GM08714 (cell line): ENCODE data around the gene STK32C.
"Not testable (repeated sequence)": the region's sequence is repeated elsewhere in the genome, so short reads cannot be mapped to it uniquely, and the experiment has no call there.

ENCODE experiments used
- H3K4me3 ChIP-seq: fragments of 200-500 bp; sonication (Bioruptor generic); 2 replicates; pipeline ENCODE4 v1.5.1; 2014; ENCODE audit warnings: mild to moderate bottlenecking, low read length, inconsistent platforms
- ZNF274 ChIP-seq: IDR thresholded peaks from 2 replicates; pipeline ENCODE4 v1.6.1; 2012; ENCODE audit warnings: mild to moderate bottlenecking, low read depth, low read length

The STK32C gene

DNA sequence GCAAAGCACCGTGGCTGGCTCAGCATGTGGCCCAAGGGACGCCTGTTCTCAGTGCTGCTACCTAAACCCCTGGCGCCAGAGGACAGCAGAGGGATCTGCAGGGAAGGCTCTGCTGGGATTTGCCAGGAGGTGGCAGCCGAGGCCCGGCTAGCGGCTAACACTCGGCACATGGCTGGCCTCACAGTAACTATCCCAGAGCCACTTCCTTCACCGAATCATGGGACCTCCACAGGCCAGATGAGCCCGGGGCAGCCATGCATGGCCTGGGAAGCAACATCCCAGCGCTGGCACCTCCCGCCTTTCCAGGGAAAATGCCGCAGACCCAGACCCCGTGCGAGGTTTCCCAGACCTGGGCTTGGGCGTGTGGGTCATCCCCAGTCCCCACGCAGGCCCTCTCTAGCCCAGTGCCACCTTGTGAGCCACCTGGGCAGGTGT lies 84.6 kb downstream of the STK32C start:
- TF ChIP-seq ZNF274, result no peak
- H3K4me3 ChIP-seq, result no peak overlapping the region

- no peak for TF ChIP-seq ZNF274
- H3K4me3 ChIP-seq, result no peak overlapping the region
Observed at GRCh38 chr10:132222726-132223125, 85.0 kb downstream of the STK32C start.

GRCh38 chr10:132220996-132221395 lies 86.8 kb downstream of the STK32C start:
- not testable (repeated sequence) for H3K4me3 ChIP-seq

DNA sequence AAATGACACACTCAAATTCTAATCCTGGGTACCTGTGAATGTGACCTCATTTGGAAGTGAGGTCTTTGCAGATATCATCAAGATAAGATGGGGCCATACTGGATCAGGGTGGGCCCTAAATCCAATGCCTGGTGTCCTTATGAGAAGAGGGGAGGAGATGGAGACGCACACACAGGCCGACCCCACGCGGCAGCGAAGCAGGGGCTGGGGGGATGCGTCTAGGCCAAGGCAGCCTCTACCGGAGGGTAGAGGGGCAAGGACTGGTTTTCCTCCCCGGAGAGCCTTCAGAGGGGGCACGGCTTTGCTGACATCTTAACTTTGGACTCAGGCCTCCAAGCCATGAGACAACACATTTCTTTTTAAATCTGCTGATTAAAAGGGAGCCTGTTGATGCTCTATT lies 87.7 kb downstream of the STK32C start:
- TF ChIP-seq ZNF274, result no peak
- no peak overlapping the region for H3K4me3 ChIP-seq

GRCh38 chr10:132219486-132219885 lies 88.3 kb downstream of the STK32C start:
- TF ChIP-seq ZNF274, result no peak
- no peak overlapping the region for H3K4me3 ChIP-seq

DNA sequence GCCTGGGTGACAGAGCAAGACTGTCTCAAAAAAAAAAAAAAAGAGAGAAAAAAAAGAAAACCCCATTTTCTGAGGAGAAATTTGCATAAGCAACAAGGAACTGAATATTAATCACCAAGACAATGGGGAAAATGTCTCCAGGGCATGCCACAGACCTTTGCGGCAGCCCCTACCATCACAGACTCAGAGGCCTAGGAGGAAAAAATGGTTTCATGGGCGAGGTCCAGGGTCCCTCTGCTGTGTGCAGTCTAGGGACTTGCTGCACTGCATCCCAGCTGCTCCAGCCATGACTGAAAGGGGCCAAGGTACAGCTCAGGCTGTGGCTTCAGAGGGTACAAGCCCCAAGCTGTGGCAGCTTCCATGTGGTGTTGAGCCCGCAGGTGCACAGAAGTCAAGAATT lies 91.3 kb downstream of the STK32C start:
- not testable (repeated sequence) for H3K4me3 ChIP-seq

DNA sequence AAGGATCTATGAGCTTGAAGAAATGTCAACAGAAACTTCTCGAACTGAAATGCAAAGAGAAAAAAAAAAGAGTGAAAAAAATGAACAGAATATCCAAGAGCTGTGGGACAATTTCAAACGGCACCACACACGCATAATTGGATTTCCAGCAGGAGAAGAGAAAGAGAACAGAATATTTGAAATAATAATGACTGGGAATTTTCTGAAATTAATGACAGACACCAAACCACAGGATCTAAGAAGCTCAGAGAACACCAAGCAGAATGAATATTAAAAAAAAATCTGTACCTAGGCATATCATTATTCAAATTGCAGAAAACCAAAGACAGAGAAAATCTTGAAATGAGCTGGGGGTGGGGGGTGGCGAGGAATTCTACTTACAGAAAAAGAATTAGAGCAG lies 93.8 kb downstream of the STK32C start:
- no peak overlapping the region for H3K4me3 ChIP-seq
- no peak for TF ChIP-seq ZNF274

DNA sequence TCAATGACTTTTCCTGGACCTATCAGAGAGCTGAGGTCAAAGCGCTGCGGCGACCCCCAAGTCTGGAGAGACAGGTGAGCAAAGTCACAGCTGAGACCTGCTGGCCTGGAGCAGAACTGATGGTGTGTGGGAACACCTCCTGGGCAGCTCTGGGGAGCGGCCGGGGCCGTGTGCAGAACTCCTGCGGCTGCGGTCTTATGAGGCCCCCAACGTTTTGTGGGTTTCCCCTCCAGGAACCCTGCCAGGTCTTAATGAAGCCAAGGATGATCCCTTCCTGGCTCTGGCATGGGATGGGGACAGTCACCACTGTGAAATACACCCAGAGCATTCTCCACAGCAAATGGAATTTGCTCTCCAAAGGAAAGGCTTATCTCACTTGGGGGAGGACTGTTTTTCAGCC lies 94.9 kb downstream of the STK32C start:
- no peak for TF ChIP-seq ZNF274
- H3K4me3 ChIP-seq, result no peak overlapping the region

GRCh38 chr10:132211246-132211645 lies 96.5 kb downstream of the STK32C start:
- no peak overlapping the region for H3K4me3 ChIP-seq
- no peak for TF ChIP-seq ZNF274

DNA sequence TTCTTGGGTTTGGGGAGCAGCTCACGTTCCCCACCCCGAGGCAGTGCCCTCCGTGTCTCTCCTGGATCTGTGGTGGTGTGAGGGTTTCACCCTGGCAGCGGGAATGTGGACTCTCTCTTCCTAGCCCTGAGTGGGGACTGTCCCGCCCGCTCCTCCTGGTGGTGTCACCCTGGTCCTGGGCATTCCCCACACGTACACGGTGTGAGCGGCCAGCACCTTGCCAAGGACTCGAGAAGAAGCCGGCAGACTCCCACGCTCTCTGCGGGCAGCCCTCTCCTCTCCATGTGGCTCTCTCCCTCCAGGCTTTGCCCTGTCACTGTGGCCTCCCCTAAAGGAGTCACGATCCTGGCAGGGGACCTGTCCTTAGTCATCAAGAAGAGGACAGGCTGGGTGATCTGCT lies 97.0 kb downstream of the STK32C start:
- H3K4me3 ChIP-seq, result no peak overlapping the region
- no peak for TF ChIP-seq ZNF274

DNA sequence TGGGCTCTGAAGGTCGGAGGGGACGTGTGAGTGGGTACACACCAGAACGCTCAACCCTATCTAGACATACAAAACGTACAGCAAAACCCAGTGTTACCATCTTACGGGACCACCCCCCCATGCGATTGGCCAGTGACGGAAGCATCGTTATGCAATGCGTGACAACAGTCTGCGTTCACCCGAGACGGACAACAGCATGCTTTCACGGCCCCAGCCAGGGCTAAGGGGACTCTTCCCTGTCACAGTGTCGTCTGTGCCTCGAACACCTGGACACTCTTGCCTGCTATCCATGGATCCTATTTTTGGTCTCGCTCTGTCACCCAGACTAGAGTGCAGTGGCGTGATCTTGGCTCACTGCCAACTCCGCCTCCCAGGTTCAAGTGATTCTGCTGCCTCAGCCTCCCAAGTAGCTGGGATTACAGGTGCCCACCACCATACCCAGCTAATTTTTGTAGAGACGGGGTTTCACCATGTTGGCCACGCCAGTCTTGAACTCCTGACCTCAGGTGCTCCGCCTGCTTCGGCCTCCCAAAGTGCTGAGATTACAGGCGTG lies 97.7 kb downstream of the STK32C start:
- TF ChIP-seq ZNF274, result no peak
- H3K4me3 ChIP-seq, result no peak overlapping the region

DNA sequence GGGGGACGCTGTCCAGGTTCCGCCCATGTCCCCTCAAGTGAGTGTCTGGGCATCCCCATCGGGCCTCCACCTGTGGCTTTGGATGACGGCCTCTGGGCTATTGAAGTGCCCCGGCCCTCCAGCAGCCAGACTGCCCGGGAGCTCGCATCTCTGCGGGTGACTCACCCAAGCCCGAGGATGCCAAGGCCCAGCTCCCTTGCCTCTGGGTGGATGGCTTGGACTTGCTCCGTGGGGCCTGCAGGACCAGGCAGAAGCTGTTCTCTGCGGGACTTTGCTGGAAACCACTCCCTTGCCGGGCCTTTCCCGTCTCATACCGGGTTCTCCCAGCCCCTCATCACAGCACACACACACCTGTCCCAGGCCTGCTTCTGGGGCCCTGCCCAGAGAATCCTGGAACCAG lies 98.6 kb downstream of the STK32C start:
- H3K4me3 ChIP-seq, result no peak overlapping the region
- TF ChIP-seq ZNF274, result no peak

- no peak for TF ChIP-seq ZNF274
Observed at GRCh38 chr10:132208462-132209050, 99.2 kb downstream of the STK32C start.

GRCh38 chr10:132207536-132208461 lies 100.0 kb downstream of the STK32C start:
- no peak for TF ChIP-seq ZNF274
- no peak overlapping the region for H3K4me3 ChIP-seq

More at GRCh38 chr10:132208462-132209050, 99.2 kb downstream of the STK32C start:
- no peak overlapping the region for H3K4me3 ChIP-seq
